ENCODE results near the gene TSKS.
"Not testable (repeated sequence)": the region's sequence is repeated elsewhere in the genome, so short reads cannot be mapped to it uniquely, and the experiment has no call there.

The TSKS gene

DNA sequence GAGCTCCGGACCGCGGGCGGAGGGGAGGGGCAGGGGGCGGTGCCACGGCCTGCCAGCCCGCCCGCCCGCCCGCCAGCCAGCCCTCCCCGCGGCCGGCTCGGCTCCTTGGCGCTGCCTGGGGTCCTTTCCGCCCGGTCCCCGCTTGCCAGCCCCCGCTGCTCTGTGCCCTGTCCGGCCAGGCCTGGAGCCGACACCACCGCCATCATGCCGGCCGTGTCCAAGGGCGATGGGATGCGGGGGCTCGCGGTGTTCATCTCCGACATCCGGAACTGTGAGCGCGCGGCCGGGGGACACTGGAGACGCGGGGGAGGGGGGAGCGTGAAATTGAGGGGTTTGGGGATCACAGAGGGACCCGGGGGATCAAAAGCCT lies 3.8 kb upstream of the TSKS start, which contains the start of gene AP2A1:
AP2A1 (plus strand) TSS at position 72 of the 370 bp plus-strand sequence; CDS start at position 205, 133 bp downstream.
- DNase-seq (ENCODE audit: low read depth in 2 of 2), result no peak

DNA sequence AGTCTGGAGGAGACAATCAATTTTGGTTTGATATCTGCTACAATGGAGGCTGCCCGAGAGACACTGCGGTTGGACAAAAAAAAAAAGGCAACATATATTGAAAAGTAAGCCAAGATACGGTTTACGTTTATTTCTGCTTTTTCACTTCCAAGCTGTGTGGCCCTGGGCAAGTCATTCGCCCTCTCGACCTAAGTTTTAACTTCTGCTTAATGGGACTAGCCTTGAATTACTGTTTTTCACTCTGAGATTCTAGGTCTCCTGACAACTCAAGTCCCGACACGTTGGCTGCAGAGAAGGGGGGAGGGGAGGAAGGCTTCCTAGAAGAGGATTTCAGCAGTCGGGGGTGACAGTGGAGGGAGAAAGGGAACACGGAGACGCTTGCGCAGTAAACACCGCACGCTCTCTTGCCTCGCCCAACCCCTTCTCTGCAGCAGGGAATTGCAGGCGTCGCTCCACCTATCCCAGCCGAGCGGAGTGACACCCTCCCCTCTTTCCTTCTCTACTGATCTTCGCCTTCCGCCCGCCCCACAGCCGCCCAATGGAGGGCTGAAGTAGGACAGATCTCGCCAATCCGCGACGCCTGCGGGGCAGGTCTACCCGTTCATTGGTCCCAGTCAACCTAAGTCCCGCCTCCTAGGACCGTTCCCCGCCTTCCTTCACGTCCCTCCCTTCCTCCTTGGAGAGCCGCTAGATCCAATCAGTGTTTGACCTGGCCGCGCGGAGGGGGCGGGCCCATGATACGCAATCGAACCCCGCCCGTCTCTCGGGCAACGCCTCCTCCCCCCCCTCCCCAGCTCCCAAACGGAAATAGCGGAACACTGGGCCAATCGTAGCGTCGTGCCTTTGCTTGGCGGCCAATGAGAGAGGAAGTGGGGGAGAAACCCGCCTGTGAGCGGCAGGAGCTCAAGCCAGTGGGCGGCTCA lies 3.2 kb upstream of the TSKS start:
- peak; percentile 98 to 99 for DNase-seq (ENCODE audit: low read depth in 2 of 2)

DNA sequence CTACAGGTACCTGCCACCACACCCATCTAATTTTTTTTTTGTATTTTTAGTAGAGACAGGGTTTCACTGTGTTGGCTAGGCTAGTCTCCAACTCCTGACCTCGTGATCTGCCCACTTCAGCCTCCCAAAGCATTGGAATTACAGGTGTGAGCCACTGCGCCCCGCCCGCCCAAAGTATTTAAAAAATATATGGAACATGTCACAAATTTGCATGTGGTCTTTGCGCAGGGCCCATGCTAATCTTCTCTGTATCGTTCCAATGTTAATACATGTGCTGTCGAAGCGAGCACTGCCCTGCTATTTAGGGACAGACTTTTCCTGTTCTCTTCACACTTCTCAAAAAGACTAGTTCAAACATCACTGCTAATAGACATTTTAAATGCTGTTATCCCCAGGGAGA lies 1.2 kb upstream of the TSKS start:
- DNase-seq (ENCODE audit: low read depth in 2 of 2), result no peak

GRCh38 chr19:49761625-49762311 lies 1.3 kb downstream of the TSKS start:
- no peak for DNase-seq (ENCODE audit: low read depth in 2 of 2)

DNA sequence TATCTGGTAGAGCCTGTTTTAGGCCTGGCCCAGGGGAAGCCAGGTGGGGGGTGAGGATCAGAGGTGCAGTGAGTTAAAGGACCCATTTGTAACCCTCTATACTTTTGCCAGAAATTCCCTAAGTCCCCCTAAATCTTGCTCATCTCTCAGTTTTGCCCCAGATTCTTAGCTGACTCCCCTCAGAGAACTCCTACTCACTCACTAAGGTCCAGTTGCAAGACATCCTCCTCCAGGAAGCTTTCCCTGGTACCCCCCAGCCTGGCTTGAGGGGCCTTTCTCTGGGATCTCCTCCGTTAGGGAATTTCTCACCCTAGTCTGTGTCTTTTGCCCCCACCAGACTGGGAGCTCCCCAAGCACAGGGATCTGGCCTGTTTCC lies 1.9 kb downstream of the TSKS start:
- DNase-seq (ENCODE audit: low read depth in 2 of 2), result no peak

DNA sequence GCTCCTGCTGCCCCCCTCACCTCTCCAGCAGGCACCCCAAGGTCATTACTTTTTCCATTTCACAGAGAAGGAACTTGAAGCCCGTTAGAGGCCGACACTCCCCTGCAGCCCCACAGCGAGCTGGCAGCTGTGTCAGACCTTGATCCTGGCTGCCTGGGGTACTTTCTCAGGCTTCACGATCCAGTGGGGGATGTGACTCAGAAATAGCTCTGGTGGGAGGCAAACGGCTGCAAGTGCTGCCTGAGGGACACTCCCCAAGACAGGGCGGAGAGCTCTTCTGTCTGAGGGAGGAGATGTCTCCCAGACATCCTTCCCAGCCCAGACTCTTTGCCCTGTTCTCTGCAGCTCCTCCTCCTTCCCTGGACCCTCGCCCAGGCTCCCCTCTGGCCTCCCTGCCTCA lies 4.8 kb downstream of the TSKS start:
- DNase-seq (ENCODE audit: low read depth in 2 of 2), result no peak

DNA sequence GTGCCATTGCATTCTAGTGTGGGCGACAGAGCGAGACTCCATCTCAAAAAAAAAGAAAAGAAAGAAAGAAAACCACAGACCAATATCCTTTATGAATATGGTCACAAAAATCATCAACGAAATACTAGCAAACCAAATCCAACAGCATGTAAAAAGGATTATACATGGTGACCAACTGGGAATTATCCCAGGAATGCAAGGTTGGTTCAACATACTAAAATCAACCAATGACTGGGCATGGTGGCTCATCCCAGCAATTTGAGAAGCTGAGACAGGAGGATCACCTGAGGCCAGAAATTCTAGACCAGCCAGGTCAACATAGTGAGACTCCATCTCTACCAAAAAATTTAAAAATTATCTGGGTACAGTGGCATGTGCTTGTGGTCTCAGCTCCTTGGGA lies 7.2 kb downstream of the TSKS start:
- no peak for DNase-seq (ENCODE audit: low read depth in 2 of 2)

- no peak for DNase-seq (ENCODE audit: low read depth in 2 of 2)
Measured at GRCh38 chr19:49752701-49753100, 10.4 kb downstream of the TSKS start.

DNA sequence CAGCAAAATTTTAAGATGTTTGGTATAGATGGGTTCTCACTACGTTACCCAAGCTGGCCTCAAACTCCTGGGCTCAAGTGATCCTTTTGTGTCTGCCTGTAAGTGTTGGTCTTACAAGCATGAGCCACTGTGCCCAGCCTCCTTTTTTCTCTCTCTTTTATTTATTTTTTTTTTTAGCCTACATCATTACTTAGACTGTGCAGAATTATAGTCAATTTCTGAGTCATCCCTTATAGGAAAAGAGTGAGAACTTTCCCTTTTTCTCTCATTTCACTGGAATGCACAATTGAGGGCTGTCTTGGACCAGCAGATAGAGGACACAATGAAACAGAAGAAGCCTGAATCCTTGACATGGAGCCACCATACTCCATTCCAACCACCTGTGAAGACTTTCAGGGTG lies 13.3 kb downstream of the TSKS start:
- DNase-seq (ENCODE audit: low read depth in 2 of 2), result no peak

DNA sequence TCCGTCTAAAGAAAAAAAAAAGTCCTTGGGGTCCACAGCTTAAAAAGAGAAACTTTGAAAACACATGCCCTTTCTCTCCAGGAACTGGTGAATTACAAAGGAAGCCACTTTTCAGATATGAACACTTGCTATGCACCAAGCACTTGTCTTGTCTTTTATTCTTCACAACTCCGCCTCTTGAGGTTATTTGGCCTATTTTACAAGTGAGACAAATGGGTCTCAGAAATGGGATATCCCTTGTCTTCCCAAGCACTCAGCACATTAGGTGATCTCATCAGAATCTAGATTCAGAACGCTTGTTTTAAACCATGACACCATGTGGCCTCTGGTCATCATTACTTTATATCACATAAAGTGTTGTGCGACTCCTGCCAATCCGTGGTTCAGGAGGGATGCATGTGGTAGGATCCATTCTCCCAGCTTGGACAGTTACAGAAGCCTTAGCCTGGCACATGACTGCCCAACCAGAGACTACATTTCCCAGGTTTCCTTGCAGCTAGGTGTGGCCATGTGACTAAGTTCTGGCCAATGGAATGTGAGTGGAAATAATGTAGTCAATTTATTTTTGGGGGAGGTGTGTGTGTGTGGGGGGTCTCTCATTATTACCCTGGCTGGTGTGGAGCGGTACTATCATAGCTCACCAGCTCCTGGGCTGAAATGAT lies 13.9 kb downstream of the TSKS start:
- no peak for DNase-seq (ENCODE audit: low read depth in 2 of 2)

GRCh38 chr19:49746206-49746958 lies 16.7 kb downstream of the TSKS start:
- peak in 1 of 2 donors; percentile 21 for DNase-seq (ENCODE audit: low read depth in 2 of 2)

DNA sequence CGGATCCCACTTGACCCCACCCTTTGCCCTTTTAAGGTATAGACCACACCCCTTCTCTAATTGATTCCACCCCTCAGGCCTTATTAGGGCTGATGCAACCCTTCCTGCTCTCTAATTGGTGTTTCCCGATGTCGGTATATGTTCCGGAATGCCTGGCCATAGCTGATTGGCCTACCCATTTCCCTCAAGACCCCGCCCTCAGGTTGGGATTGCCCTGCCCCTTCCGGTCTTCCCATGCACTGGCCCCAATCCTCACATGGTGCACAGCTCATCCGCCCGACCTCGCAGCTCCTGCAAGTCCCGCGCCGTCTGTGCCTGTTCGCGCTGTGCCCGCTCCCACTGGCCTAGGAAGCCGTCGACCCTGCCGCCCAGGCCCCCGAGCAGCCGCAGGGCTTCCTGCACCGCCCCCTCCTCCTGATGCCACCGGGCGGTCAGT lies 18.1 kb downstream of the TSKS start:
- DNase-seq (ENCODE audit: low read depth in 2 of 2), result no peak

DNA sequence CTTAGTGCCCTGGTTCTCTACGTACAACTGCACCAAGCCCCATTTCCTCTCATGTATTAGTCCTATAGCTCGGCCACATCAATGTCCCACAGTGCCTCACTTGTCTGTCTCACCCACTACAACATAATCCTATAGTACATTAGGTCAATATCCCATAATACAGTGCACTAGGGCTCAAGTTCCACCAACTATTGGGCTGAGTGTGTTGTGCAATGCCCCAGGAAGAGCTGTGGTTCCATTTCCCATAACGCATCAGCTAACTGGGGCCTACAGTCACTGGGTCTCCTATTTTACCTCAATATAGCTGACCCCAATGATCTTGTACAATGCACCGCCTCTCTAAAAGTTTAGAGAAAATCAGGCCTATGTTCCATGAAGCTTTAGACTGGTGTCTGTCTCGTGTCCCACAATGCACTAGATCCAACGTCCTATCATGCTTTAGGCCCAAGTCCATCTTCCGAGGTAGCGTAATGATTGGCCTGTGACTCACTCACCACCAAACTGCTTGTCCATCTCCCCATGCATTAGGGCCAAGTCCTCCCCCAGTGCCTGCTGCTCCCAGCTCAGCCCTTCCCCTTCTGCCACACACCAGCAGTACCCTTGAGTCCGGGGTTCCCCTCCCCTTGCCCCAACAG lies 21.8 kb downstream of the TSKS start:
- no peak for DNase-seq (ENCODE audit: low read depth in 2 of 2)

DNA sequence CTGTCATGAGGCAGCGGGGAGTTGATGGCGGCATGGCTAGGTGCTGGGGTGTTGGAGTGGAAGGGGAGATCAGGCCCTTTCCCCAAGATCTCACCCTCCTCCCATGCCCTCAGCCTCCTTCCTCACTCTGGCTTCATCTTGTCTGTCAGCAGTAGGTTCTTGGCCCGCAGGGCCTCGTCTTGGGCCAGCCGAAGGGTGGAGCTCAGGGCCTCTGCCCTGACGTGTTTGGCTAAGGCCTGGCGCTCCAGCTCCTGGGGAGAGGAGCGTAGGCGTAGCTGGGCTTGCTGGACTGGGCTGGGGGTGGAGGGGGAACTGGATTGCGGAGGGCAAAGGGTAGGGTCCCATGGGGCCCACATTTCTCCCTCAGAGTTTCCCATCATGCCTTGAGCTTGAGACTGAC lies 23.2 kb downstream of the TSKS start:
- no peak for DNase-seq (ENCODE audit: low read depth in 2 of 2)

DNA sequence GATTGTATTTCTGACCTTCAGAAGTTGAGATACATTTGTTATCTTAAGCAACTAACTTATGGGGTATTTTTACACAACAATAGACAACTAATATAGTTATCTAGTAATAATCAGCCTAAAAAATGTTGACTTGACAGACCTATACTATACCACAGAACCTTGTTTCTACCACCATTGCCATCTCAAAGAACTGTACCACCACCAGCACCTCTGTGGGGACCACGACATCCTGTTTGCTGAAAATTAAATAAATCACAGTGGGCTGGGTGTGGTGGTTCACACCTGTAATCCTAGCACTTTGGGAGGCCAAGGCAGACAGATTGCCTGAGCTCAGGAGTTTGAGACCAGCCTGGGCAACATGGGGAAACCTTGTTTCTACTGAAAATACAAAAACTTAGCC lies 24.0 kb downstream of the TSKS start:
- DNase-seq (ENCODE audit: low read depth in 2 of 2), result no peak

- no peak for DNase-seq (ENCODE audit: low read depth in 2 of 2)
Measured at GRCh38 chr19:49738268-49738667, 24.8 kb downstream of the TSKS start.

DNA sequence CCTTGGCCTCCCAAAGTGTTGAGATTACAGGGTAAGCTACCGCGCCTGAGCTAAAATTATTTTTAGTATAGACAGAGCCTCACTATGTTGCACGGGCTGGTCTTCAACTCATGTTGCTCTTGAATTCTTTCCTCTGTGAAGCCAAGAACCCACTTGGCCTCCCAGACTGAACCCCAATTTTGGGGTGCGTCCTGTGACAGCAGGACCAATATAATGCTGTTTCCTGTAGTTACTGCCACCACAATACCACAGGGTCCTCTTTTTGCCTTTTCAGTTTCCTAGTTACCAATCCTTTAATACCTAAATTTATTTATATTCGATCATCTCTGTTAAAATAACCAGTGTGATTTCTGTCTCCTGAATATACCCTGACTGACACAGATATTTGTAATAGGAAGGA lies 32.9 kb downstream of the TSKS start:
- no peak for DNase-seq (ENCODE audit: low read depth in 2 of 2)

DNA sequence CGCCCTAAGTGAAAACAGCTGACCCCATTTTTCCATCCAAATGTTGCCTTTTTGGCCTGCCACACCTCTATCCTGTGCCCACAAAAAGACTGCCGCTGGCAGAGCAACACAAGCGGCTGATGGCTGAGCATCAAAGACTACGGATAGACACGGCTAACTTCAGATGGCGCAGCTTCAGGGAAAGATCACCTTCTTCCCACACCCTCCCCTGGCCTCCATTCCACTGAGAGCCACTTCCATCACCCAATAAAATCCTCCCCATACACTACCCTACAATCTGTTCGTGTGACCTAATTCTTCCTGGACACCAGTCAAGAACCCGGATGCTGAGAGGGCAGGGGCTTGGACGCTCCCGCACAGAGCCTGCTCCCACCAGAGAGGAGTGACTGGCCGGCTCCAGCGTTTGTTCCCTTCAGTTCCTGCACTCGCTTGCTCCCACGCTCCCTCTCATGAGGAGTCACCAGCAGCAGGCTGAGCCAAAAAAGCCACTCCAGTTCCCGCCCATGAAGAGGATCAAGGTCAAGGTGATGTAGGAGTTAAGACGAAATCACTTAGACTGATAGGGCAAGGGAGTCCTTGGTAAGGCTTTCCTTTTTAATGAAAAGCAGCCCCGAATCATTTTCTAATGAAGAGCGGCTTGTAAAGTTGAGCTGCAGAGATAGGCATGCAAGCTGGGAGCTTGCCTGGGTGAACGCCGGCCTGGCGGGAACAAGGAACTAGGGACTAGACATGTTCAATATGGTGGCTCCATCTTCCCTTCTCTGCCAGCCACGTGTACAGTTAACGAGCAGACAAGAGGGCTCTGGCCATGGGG lies 35.7 kb downstream of the TSKS start:
- DNase-seq (ENCODE audit: low read depth in 2 of 2), result no peak

- DNase-seq (ENCODE audit: low read depth in 2 of 2), result not testable (repeated sequence)
Measured at GRCh38 chr19:49719420-49719819, 43.7 kb downstream of the TSKS start.

GRCh38 chr19:49718991-49719390 lies 44.1 kb downstream of the TSKS start:
- no peak for DNase-seq (ENCODE audit: low read depth in 2 of 2)

All from stimulated activated CD8-positive, alpha-beta memory T cell treated with anti-CD3 and anti-CD28 coated beads, Interleukin-15, amount 100 ng/mL, for 4 hours (primary cell).